Retinal pigment epithelial cell (primary cell): ENCODE data around the gene TMEM156.

Experiments used
- DNase-seq: peaks from one replicate; pipeline ENCODE4 v3.0.0-alpha.2; 2010; ENCODE audit warnings: low read depth
- H3K4me3 ChIP-seq: 2 replicates; pipeline ENCODE4 v1.5.1; 2011; ENCODE audit warnings: mild to moderate bottlenecking, low read length, control low read depth, moderate library complexity
- TF ChIP-seq, protein P1 (sequence below): conservative IDR thresholded peaks from 2 replicates; pipeline ENCODE4 v1.5.1; 2011; ENCODE audit warnings: low read depth, low read length, control low read depth, inconsistent platforms

The TMEM156 gene

DNA sequence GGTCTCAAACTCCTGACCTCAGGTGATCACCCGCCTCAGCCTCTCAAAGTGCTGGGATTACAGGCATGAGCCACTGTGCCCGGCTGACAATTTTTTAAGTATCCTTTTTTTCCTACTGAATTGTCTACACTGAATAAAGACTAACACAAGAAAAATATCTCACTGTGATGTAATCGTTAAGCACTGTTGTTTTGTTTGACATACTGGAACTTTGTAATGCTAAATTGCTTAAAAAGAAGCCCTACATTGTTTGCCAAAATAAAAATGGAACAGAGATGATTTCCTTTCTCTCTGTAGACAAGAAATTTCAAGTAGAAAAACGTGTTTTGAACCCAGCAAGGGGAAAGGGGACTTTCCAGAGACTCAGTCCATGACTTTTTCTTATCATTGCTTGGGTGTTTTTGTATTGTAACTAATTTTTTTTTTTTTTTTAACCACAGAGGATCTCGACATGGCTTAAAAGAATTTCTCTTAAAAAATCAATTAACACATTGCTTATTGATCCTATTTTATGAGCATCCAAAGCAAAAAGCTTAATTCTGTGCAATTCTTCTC is 74.9 kb downstream of the TMEM156 start:
- DNase-seq: no peak
- TF ChIP-seq, protein P1, sequence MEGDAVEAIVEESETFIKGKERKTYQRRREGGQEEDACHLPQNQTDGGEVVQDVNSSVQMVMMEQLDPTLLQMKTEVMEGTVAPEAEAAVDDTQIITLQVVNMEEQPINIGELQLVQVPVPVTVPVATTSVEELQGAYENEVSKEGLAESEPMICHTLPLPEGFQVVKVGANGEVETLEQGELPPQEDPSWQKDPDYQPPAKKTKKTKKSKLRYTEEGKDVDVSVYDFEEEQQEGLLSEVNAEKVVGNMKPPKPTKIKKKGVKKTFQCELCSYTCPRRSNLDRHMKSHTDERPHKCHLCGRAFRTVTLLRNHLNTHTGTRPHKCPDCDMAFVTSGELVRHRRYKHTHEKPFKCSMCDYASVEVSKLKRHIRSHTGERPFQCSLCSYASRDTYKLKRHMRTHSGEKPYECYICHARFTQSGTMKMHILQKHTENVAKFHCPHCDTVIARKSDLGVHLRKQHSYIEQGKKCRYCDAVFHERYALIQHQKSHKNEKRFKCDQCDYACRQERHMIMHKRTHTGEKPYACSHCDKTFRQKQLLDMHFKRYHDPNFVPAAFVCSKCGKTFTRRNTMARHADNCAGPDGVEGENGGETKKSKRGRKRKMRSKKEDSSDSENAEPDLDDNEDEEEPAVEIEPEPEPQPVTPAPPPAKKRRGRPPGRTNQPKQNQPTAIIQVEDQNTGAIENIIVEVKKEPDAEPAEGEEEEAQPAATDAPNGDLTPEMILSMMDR: no peak

DNA sequence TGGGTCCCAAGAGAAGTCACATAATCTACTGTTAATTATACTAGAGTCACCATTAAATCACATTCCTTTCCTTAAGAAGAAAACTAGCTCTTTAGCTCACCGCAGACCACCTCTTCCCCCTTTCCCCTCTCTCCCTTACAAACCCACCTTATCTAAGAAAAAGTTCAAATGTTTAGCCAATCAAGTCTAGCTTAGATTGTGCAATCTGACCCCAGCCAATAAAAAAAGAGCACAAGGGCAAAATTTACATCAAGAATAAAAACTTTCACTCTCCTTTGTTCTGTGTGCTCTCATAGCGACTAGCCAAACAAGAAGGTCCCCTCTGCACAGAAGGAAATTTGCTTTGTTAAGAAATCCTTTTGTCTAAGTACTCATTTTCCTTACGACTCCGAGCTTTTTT is 76.3 kb downstream of the TMEM156 start:
- no peak overlapping the region for H3K4me3 ChIP-seq
- TF ChIP-seq, protein P1: no peak

More for the DNA sequence above, 74.9 kb downstream of the TMEM156 start:
- no peak overlapping the region for H3K4me3 ChIP-seq

DNA sequence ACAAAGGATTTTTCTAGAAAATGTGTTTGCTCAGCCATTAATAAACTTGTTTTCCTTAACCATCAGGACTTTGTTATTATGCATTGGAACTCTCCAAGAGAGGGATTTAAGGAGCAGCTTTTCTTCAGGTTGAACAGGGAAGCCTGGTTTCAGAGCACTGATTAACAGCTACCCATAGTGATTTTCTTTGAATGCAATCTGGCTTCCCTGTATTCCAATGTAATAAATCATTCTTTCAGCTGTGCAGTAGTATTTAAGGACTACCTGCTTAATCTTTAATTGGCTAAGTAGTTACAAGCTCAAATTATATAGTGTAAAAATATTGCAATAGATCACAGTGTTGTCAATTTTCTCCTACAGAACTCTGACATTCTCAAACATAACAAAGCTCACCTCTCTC is 77.5 kb downstream of the TMEM156 start:
- TF ChIP-seq, protein P1: no peak
- DNase-seq: no peak
- no peak overlapping the region for H3K4me3 ChIP-seq

More for the DNA sequence above, 76.3 kb downstream of the TMEM156 start:
- no peak for DNase-seq

DNA sequence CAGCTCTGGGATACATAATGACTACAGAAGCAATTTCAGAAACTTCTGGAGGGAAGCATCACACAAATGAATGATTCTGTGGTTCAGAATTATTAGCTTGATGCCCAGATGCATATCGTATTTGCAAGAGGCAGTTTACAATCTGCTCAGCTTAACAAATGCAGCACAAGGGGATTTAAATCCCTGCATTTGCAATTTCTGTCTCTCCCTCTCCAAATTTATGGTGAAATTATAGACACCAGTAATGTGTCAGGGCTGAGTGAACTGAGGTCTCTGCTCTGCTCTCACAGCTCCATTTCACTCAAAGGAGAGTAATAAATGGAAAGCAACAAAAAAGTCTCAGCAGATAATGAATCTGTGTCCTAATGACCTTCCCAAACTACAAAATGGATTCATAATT is 80.2 kb downstream of the TMEM156 start:
- TF ChIP-seq, protein P1: no peak
- DNase-seq: no peak
- no peak overlapping the region for H3K4me3 ChIP-seq

DNA sequence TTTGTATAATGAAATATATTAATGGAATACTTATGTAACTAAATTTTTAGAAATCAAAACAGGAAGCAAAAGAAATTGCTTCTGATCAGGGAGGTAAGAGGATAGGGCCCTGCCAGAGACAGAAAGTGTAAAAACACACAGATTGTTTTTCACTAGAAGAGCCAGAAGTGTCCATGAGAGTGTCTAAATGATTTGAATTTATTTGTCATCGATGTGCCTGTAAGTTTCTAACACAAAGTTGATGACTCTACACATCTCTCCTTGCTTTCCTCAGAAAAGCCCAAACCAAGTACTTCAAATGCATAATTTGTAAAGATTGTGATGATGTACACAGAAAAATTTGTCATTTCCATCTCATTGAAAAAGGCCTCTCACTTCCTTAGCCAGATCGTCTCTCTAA is 80.6 kb downstream of the TMEM156 start:
- TF ChIP-seq, protein P1: no peak
- DNase-seq: no peak
- H3K4me3 ChIP-seq: no peak overlapping the region

DNA sequence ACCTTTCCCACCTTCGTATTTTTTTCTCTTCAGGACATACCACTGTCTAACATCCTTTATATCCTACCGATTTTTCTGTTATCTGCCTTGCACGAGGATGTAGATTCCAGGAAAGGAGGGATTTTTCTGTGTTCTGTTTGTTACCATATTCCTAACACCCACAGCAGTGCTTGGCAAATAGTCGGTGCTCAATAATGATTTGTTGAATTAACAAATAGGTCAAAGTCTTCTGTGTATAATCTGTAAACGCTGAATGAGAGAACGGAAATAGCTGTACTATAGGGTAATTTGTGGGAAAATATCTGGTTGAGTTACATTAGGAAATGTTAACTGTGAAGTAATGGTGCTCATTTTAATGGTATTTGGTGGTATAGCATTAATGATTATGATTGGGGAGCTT is 81.5 kb downstream of the TMEM156 start:
- no peak overlapping the region for H3K4me3 ChIP-seq
- DNase-seq: no peak
- TF ChIP-seq, protein P1: no peak

DNA sequence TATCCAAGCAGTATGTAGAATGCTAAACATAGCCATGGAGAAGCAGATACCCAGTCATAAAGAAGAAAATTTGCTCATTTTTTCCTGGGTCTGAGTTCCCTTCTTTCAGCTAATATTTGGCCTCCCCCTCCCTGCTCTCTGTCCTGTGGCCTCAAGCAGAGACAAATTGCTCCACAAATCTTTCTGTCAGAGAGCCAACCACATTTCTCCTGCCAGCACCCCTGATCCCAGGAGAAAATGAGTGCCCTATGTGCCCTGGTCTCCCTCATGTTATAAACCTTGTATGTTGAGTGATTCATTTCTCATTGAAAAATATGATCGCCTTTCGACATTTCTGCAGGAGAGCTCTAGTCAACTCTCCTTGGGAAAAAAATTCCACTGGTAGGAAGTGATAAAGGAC is 82.0 kb downstream of the TMEM156 start:
- H3K4me3 ChIP-seq: no peak overlapping the region
- TF ChIP-seq, protein P1: no peak
- no peak for DNase-seq
